ENCODE results near the gene MRPL38. TPM values are rescaled to one million over a fixed set of nuclear protein-coding genes. Genes with fewer than 3 reads are reported as not detected.

The MRPL38 gene
- total RNA-seq, 3 donors from 2014 or later (not counting 1 experiment from before 2014, with no cell fraction given) = 68.6 to 110 (median 96.7) TPM

- WGBS (ENCODE audit: insufficient coverage) = 92% methylated on average over 6 of the region's 6 CpGs
- Mint-ChIP-seq H3K4me3 (no peak overlapping the region), H3K27ac (no peak overlapping the region)
Measured at GRCh38 chr17:75910699-75911098, 6.0 kb upstream of the MRPL38 start.

GRCh38 chr17:75909812-75910274 lies 5.2 kb upstream of the MRPL38 start:
- H3K4me1 ChIP-seq (ENCODE audit: control insufficient read depth, insufficient read depth, low read length) = peaks cover 9% of the 10 kb centered on the region
- intact Hi-C loops (cut with micrococcal nuclease) = no loop called here
- H3K36me3 ChIP-seq (ENCODE audit: control insufficient read depth, insufficient read depth, low read length) = peaks cover 5% of the 10 kb centered on the region
- Mint-ChIP-seq H3K36me3 (no peaks in the 10 kb centered on the region), H3K27me3 (ENCODE audit: low read depth in 2 of 2) (no peaks in the 10 kb centered on the region), H3K4me1 (peaks cover 0 to 4% of the 10 kb centered on the region in 2 donors), H3K9me3 (no peaks in the 10 kb centered on the region), H3K4me3 (no peak overlapping the region), H3K27ac (no peak overlapping the region)
- H3K27ac ChIP-seq (ENCODE audit: low read length) = no peak overlapping the region
- no peaks in the 10 kb centered on the region for H3K9me3 ChIP-seq (ENCODE audit: control insufficient read depth, insufficient read depth, low read length)
- DNase-seq = no peak
- ATAC-seq = no peak
- TF ChIP-seq CTCF (IDR thresholded peaks at IDR 0.05) = no peak
- no peaks in the 10 kb centered on the region for H3K27me3 ChIP-seq (ENCODE audit: control insufficient read depth, insufficient read depth, low read length)
- H3K4me3 ChIP-seq (ENCODE audit: low read length) = no peak overlapping the region
- WGBS (ENCODE audit: insufficient coverage) = 46% methylated on average over 7 of the region's 11 CpGs

More at GRCh38 chr17:75910699-75911098, 6.0 kb upstream of the MRPL38 start:
- H3K4me1 Mint-ChIP-seq = no peaks in the 10 kb centered on the region
- ATAC-seq = no peak
- H3K9me3 ChIP-seq (ENCODE audit: control insufficient read depth, insufficient read depth, low read length) = no peaks in the 10 kb centered on the region
- no peaks in the 10 kb centered on the region for H3K27me3 ChIP-seq (ENCODE audit: control insufficient read depth, insufficient read depth, low read length)
- H3K36me3 ChIP-seq (ENCODE audit: control insufficient read depth, insufficient read depth, low read length) = peaks cover 5% of the 10 kb centered on the region
- no peaks in the 10 kb centered on the region for H3K36me3 Mint-ChIP-seq
- no peak overlapping the region for H3K27ac ChIP-seq (ENCODE audit: low read length)
- H3K9me3 Mint-ChIP-seq = no peaks in the 10 kb centered on the region
- TF ChIP-seq CTCF (IDR thresholded peaks at IDR 0.05) = no peak
- no peak for DNase-seq
- H3K4me3 ChIP-seq (ENCODE audit: low read length) = no peak overlapping the region
- H3K27me3 Mint-ChIP-seq (ENCODE audit: low read depth in 2 of 2) = no peaks in the 10 kb centered on the region
- H3K4me1 ChIP-seq (ENCODE audit: control insufficient read depth, insufficient read depth, low read length) = peaks cover under 1% of the 10 kb centered on the region
- intact Hi-C loops (cut with micrococcal nuclease) = no loop called here

GRCh38 chr17:75909051-75909811 lies 4.5 kb upstream of the MRPL38 start:
- peaks cover 10% of the 10 kb centered on the region for H3K4me1 ChIP-seq (ENCODE audit: control insufficient read depth, insufficient read depth, low read length)
- DNase-seq = no peak

More at GRCh38 chr17:75909051-75909811, 4.5 kb upstream of the MRPL38 start:
- Histone ChIP-seq H3K36me3 (ENCODE audit: control insufficient read depth, insufficient read depth, low read length) (peaks cover under 1% of the 10 kb centered on the region), H3K27me3 (ENCODE audit: control insufficient read depth, insufficient read depth, low read length) (no peaks in the 10 kb centered on the region), H3K9me3 (ENCODE audit: control insufficient read depth, insufficient read depth, low read length) (no peaks in the 10 kb centered on the region), H3K4me3 (ENCODE audit: low read length) (no peak overlapping the region), H3K27ac (ENCODE audit: low read length) (no peak overlapping the region)
- Mint-ChIP-seq H3K4me3 (no peak overlapping the region), H3K36me3 (no peaks in the 10 kb centered on the region), H3K4me1 (peaks cover 0 to 10% of the 10 kb centered on the region in 2 donors), H3K27ac (peak overlapping the region in 1 of 2 donors; percentile 44), H3K9me3 (no peaks in the 10 kb centered on the region), H3K27me3 (ENCODE audit: low read depth in 2 of 2) (no peaks in the 10 kb centered on the region)
- no peak for ATAC-seq
- intact Hi-C loops (cut with micrococcal nuclease) = no loop called here
- TF ChIP-seq CTCF (IDR thresholded peaks at IDR 0.05) = no peak
- WGBS (ENCODE audit: insufficient coverage) = 85% methylated on average over 14 of the region's 14 CpGs
